LoVo (cell line): Measurements from ENCODE around the gene SRRT.
A peak's percentile ranks its signal among the peaks of the same experiment; 100 is the strongest.
"Not testable (repeated sequence)": the region's sequence is repeated elsewhere in the genome, so short reads cannot be mapped to it uniquely, and the experiment has no call there.

Experiments
- DNase-seq: peaks from one replicate; pipeline ENCODE4 v3.0.0-alpha.2; 2016; ENCODE audit warnings: low spot score

SRRT gene

GRCh38 chr7:100893910-100894721, 19.2 kb downstream of the SRRT start:
- DNase-seq, result no peak

DNA sequence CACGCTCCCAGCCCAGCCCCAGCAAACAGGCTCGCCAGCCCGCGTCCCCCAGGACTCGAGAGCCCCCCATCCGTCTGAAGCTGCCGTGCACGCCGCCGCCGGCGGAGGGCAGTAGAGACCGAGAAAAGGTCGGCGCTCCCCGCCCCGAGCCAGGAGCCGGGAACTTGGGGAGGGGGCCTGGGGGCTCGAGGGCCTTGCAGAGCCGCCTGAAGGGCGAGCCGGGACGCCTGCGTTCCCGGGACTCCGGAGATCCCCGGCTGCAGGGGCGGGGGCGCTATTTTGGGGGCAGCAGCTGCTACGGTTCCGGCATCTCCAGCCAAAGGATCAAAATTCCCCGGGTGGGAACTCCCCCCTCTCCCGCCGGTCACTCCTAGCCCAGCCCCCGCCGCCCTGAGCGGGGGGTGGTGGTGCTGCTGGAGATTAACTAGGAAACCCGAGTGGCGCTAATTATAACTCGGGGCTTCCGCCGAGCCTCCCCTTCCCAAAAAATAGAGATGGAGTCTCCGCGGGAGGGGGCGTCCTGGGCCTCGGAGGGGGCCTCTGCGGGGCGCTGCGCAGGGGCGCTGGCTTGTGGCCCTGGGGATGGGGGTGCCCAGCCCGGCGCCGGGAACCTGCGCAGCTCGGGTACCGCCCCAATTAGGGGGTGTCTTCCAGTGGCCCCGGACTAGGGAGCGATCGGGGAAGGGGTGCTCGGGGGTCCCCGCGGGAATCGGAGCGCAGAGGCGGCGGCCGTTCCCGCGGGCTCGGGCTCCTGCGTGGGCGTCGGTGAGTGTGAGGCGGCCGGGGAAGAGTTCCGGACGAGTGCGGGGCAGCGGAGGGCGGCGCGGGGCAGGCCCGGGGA, 20.2 kb downstream of the SRRT start:
- peak; percentile 57 for DNase-seq

DNA sequence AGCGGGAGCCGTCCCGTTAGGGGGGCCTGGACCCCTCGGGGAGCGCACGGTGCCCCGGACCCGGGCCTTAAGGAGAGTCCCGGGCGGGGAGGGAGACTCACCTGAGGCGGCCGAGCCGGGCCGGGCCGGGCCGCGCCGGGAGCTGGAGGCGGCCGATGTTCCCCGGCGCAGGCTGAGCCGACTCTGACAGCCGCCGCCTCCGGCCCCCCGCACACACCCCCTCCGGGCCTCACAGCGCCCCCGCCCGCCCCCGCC, 20.7 kb downstream of the SRRT start, which contains the start of gene ACHE:
Gene ACHE, minus strand, starts transcription at position 188 of the 255 bp plus-strand sequence. CDS start 1,656 bp downstream, outside the sequence.
- no peak for DNase-seq

- DNase-seq, result peak; percentile 63
Measured at GRCh38 chr7:100895956-100896731, 21.2 kb downstream of the SRRT start.

GRCh38 chr7:100896732-100897608, 22.1 kb downstream of the SRRT start:
- DNase-seq, result peak; percentile 63

DNA sequence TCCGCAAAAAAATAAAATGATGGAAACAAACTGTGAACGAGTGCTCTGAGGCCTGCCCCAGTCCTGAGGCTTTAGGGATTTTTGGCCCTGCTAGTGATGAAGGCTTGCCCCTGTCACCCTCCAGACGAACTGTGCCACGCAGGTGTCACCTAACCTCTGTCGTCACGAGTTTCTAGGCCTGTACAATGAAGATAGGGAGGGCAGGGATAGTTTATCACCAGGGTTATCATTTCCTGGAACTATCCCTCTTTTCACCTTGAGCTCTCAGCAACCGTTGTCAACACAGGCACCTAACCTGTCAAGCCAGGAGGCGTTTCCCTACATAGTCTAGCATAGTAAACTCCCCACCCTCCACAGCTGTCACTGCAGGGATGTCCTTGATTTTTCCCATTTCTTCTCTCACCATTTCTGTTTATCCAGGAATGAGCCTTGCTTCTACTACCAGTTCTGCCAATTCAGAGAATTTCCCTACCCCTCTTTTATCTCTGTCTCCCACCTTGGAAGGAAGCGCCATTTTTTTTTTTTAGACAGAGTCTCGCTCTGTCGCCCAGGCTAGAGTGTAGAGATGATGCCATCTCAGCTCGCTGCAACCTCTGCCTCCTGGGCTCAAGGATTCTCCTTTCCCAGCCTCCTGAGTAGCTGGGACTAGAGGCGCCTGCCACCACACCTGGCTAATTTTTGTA, 23.0 kb downstream of the SRRT start:
- no peak for DNase-seq

GRCh38 chr7:100899432-100899831, 24.5 kb downstream of the SRRT start:
- DNase-seq, result no peak

- DNase-seq, result no peak
Measured at GRCh38 chr7:100900978-100901377, 26.1 kb downstream of the SRRT start.

GRCh38 chr7:100901921-100902332, 27.0 kb downstream of the SRRT start:
- peak; percentile 68 for DNase-seq

GRCh38 chr7:100902638-100903037, 27.7 kb downstream of the SRRT start:
- DNase-seq, result no peak

GRCh38 chr7:100908512-100908911, 33.6 kb downstream of the SRRT start:
- no peak for DNase-seq

- DNase-seq, result not testable (repeated sequence)
Measured at GRCh38 chr7:100910443-100910842, 35.5 kb downstream of the SRRT start.

DNA sequence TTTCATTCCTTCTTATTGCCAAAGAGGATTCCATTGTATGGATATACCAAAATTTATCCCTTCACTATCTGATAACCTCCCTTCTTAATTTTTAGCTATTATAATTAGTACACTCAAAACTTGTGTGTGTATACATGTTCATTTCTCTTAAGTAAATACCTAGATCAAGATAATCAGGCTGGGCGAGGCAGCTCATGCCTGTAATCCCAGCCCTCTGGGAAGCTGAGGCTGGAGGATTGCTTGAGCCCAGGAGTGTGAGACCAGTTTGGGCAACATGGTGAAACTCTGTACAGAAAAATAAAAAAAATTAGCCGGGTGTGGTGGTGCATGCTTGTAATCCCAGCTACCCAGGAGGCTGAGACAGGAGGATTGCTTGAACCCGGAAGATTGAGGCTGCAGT, 36.6 kb downstream of the SRRT start:
- no peak for DNase-seq

DNA sequence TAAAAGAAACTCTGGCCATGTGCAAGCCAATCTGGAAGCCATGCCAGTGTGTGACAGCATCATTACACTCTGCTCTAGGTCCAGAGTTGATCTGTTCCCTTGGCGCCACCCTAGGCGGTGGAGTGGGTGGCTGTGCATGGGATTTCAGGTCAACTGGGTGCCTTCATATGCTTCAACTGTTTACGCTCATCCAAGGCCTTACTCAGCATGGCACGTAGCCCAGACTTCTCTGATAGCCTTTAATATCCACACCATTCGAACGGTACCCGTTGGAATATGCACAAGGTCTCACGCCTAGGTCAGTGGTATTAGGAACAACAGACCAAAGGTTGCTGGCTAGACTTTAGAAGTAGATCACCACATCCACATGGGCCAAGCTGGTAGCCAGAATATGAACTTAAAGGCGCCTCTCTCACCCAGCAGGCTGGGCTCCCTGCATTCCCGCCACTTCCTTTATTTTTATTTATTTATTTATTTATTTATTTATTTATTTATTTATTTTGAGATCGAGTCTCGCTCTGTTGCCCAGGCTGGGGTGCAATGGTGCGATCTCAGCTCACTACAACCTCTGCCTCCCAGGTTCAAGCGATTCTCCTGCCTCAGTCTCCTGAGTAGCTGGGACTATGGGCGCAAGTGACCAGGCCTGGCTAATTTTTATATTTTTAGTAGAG, 39.4 kb downstream of the SRRT start:
- DNase-seq, result no peak

- no peak for DNase-seq
Measured at GRCh38 chr7:100914879-100915447, 40.1 kb downstream of the SRRT start.

- not testable (repeated sequence) for DNase-seq
Measured at GRCh38 chr7:100919335-100919734, 44.4 kb downstream of the SRRT start.

GRCh38 chr7:100919779-100920437, 45.0 kb downstream of the SRRT start:
- not testable (repeated sequence) for DNase-seq

GRCh38 chr7:100921039-100921438, 46.1 kb downstream of the SRRT start:
- no peak for DNase-seq

DNA sequence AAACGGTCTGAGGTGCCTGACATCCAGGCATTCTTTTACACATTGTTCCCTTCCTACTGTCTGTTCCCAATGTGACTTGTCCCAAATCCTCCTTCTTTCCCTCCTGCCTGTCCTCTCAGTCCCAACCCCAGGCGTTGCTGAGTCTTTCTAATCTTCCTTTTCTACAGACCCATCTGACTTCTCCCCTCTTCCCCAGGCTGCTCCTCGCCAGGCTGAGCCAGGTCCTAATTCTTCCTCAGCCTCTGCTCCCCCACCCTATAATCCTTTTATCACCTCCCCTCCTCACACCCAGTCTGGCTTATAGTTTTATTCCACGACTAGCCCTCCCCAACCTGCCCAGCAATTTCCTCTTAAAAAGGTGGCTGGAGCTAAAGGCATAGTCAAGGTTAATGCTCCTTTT, 48.7 kb downstream of the SRRT start:
- DNase-seq, result not testable (repeated sequence)
